ENCODE results near the gene TCTN3. TPM values are rescaled to one million over a fixed set of nuclear protein-coding genes. Genes with fewer than 3 reads are reported as not detected.
A peak's percentile ranks its signal among the peaks of the same experiment; 100 is the strongest.
"Not testable (repeated sequence)": the region's sequence is repeated elsewhere in the genome, so short reads cannot be mapped to it uniquely, and the experiment has no call there.

TCTN3 gene
- total RNA-seq, 1 donor from 2014 or later, result 26.4 TPM

GRCh38 chr10:95683966-95684365 is 9.8 kb downstream of the TCTN3 start:
- Histone ChIP-seq H3K9me3 (no peaks in the 10 kb centered on the region), H3K27ac (no peak overlapping the region), H3K4me1 (no peaks in the 10 kb centered on the region), H3K27me3 (ENCODE audit: low read depth) (no peaks in the 10 kb centered on the region), H3K4me3 (no peak overlapping the region), H3K36me3 (peaks cover 94% of the 10 kb centered on the region)
- DNase-seq (no peak), ATAC-seq (no peak)
- TF ChIP-seq, protein P1, sequence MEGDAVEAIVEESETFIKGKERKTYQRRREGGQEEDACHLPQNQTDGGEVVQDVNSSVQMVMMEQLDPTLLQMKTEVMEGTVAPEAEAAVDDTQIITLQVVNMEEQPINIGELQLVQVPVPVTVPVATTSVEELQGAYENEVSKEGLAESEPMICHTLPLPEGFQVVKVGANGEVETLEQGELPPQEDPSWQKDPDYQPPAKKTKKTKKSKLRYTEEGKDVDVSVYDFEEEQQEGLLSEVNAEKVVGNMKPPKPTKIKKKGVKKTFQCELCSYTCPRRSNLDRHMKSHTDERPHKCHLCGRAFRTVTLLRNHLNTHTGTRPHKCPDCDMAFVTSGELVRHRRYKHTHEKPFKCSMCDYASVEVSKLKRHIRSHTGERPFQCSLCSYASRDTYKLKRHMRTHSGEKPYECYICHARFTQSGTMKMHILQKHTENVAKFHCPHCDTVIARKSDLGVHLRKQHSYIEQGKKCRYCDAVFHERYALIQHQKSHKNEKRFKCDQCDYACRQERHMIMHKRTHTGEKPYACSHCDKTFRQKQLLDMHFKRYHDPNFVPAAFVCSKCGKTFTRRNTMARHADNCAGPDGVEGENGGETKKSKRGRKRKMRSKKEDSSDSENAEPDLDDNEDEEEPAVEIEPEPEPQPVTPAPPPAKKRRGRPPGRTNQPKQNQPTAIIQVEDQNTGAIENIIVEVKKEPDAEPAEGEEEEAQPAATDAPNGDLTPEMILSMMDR (IDR thresholded peaks at IDR 0.05), result no peak
- intact Hi-C loops (cut with DNase I), result no loop called here

- intact Hi-C loops (cut with DNase I), result no loop called here
- no peak for DNase-seq
- no peak for ATAC-seq
- Histone ChIP-seq H3K4me1 (no peaks in the 10 kb centered on the region), H3K4me3 (no peak overlapping the region), H3K36me3 (peaks cover 61% of the 10 kb centered on the region), H3K9me3 (no peaks in the 10 kb centered on the region), H3K27ac (no peak overlapping the region), H3K27me3 (ENCODE audit: low read depth) (no peaks in the 10 kb centered on the region)
- TF ChIP-seq, protein P1 (IDR thresholded peaks at IDR 0.05), result no peak
Observed at GRCh38 chr10:95675403-95676116, 18.2 kb downstream of the TCTN3 start.

- TF ChIP-seq, protein P1 (IDR thresholded peaks at IDR 0.05), result no peak
- Histone ChIP-seq H3K27me3 (ENCODE audit: low read depth) (no peaks in the 10 kb centered on the region), H3K9me3 (no peaks in the 10 kb centered on the region), H3K4me3 (no peak overlapping the region), H3K36me3 (peaks cover 52% of the 10 kb centered on the region), H3K27ac (no peak overlapping the region), H3K4me1 (no peaks in the 10 kb centered on the region)
- ATAC-seq, result no peak
- intact Hi-C loops (cut with DNase I), result no loop called here
- no peak for DNase-seq
Observed at GRCh38 chr10:95674643-95675042, 19.1 kb downstream of the TCTN3 start.

DNA sequence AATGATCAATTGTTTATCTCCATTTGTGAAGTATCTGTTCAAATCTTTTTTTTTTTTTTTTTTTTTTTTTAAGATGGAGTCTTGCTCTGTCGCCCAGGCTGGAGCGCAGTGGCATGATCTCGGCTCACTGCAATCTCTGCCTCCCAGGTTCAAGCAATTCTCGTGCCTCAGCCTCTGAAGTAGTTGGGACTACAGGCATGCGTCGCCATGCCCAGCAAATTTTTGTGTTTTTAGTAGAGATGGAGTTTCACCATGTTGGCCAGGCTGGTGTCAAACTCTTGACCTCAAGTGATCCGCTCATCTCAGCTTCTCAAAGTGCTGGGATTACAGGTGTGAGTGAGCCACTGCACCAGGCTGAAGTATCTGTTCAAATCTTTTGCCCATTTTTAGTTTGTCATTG is 21.1 kb downstream of the TCTN3 start:
- H3K27ac ChIP-seq; H3K4me3 ChIP-seq; H3K9me3 ChIP-seq; intact Hi-C loops (cut with DNase I); DNase-seq; H3K27me3 ChIP-seq (ENCODE audit: low read depth); ATAC-seq; H3K4me1 ChIP-seq: not testable (repeated sequence)
- H3K36me3 ChIP-seq, result peaks cover 44% of the 10 kb centered on the region

GRCh38 chr10:95664543-95664942 is 29.2 kb downstream of the TCTN3 start:
- Histone ChIP-seq H3K9me3 (no peaks in the 10 kb centered on the region), H3K4me3 (no peak overlapping the region), H3K36me3 (peaks cover 21% of the 10 kb centered on the region), H3K4me1 (no peaks in the 10 kb centered on the region), H3K27me3 (ENCODE audit: low read depth) (no peaks in the 10 kb centered on the region), H3K27ac (no peak overlapping the region)
- TF ChIP-seq, protein P1 (IDR thresholded peaks at IDR 0.05), result no peak
- intact Hi-C loops (cut with DNase I), result no loop called here
- DNase-seq, result no peak
- ATAC-seq, result no peak

DNA sequence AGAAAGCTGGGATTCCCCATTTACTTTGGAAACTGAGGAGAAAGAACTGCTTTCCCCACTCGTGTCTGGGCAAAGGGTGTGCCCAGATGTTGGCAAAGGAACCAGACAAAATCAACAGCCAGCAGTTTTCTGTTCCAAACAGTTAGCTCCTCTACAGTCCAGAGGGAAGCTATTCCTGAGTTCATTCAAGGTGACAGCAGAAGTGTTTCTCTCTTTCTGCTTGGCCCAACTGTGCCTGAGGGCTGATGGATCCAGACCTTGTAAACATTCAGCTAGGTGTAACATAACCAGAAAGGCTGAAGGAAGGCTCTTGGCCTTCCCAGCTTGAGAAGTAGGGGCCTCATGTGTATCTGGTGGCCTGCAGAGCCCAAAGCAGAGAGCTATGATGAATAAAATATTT is 30.2 kb downstream of the TCTN3 start:
- Histone ChIP-seq H3K4me1 (no peaks in the 10 kb centered on the region), H3K4me3 (no peak overlapping the region), H3K36me3 (peaks cover 12% of the 10 kb centered on the region), H3K27me3 (ENCODE audit: low read depth) (no peaks in the 10 kb centered on the region), H3K27ac (no peak overlapping the region), H3K9me3 (no peaks in the 10 kb centered on the region)
- ATAC-seq, result peak in 1 of 2 donors; percentile 21
- DNase-seq, result no peak
- TF ChIP-seq, protein P1 (IDR thresholded peaks at IDR 0.05), result no peak
- intact Hi-C loops (cut with DNase I), result no loop called here
